GM18498 (cell line): ENCODE measurements around the gene LLGL1.

Source experiments
- ATAC-seq: cut with Tn5 transposase; IDR thresholded peaks from one replicate; pipeline ENCODE4 v1.9.1; 2021; ENCODE audit warnings: mild to moderate bottlenecking, moderate library complexity; ENCODE audit not compliant: unreplicated experiment

The LLGL1 gene

GRCh38 chr17:18251204-18251603 lies 25.8 kb downstream of the LLGL1 start:
- no peak for ATAC-seq

GRCh38 chr17:18252160-18252559 lies 26.7 kb downstream of the LLGL1 start:
- no peak for ATAC-seq

GRCh38 chr17:18253187-18253884 lies 27.9 kb downstream of the LLGL1 start:
- no peak for ATAC-seq

- no peak for ATAC-seq
These were observed 28.7 kb downstream of the LLGL1 start for GRCh38 chr17:18253947-18254821.

GRCh38 chr17:18254888-18255649 lies 29.6 kb downstream of the LLGL1 start:
- no peak for ATAC-seq

GRCh38 chr17:18256351-18256750 lies 30.9 kb downstream of the LLGL1 start:
- ATAC-seq: no peak

GRCh38 chr17:18256776-18257175 lies 31.3 kb downstream of the LLGL1 start:
- ATAC-seq: no peak

GRCh38 chr17:18257268-18257981 lies 32.0 kb downstream of the LLGL1 start:
- ATAC-seq: peak; percentile 3

- peak; percentile 30 for ATAC-seq
These were observed 32.5 kb downstream of the LLGL1 start for GRCh38 chr17:18257982-18258355.

GRCh38 chr17:18258356-18259038 lies 33.1 kb downstream of the LLGL1 start, which contains the start of gene FLII:
Gene FLII, minus strand, starts transcription at chr17:18258738. Its CDS starts 48 bp downstream, at chr17:18258690.
- ATAC-seq: peak; percentile 42

GRCh38 chr17:18259621-18260331 lies 34.3 kb downstream of the LLGL1 start:
- no peak for ATAC-seq

- ATAC-seq: peak; percentile 81
These were observed 35.1 kb downstream of the LLGL1 start, which contains the start of gene MIEF2 for GRCh38 chr17:18260332-18261145. Gene MIEF2, plus strand, starts transcription at chr17:18260662. Its CDS starts 2,059 bp downstream, at chr17:18262721.

GRCh38 chr17:18261146-18261515 lies 35.7 kb downstream of the LLGL1 start:
- peak; percentile 9 for ATAC-seq

- no peak for ATAC-seq
These were observed 36.2 kb downstream of the LLGL1 start for GRCh38 chr17:18261659-18262058.

- no peak for ATAC-seq
These were observed 36.7 kb downstream of the LLGL1 start for GRCh38 chr17:18262111-18262510.

GRCh38 chr17:18262641-18263040 lies 37.2 kb downstream of the LLGL1 start:
- ATAC-seq: no peak

GRCh38 chr17:18263885-18264682 lies 38.6 kb downstream of the LLGL1 start:
- no peak for ATAC-seq

GRCh38 chr17:18267366-18267765 lies 41.9 kb downstream of the LLGL1 start:
- ATAC-seq: no peak
